Karpas-422 (cell line): ENCODE results near the gene CSRP2. TPM values are rescaled to one million over a fixed set of nuclear protein-coding genes. Genes with fewer than 3 reads are reported as not detected.

Source experiments
- DNase-seq: peaks from one replicate; pipeline ENCODE4 v3.0.0-alpha.2; 2015
- H2AFZ ChIP-seq: fragments of 200-600 bp; sonication (generic); 2 replicates; pipeline ENCODE4 v1.6.1; 2014; ENCODE audit warnings: antibody characterized with exemption, low read length, mixed read lengths
- H3K27ac ChIP-seq: fragments of 200-600 bp; sonication (generic); 2 replicates; pipeline ENCODE4 v1.5.1; 2014; ENCODE audit warnings: mild to moderate bottlenecking, low read length, moderate library complexity
- H3K27me3 ChIP-seq: fragments of 200-600 bp; sonication (generic); 2 replicates; pipeline ENCODE4 v1.6.1; 2014; ENCODE audit warnings: low read length, mixed read lengths
- H3K36me3 ChIP-seq: fragments of 200-600 bp; sonication (generic); 2 replicates; pipeline ENCODE4 v1.6.1; 2014; ENCODE audit warnings: low read length, mixed read lengths; ENCODE audit not compliant: insufficient read depth
- H3K4me1 ChIP-seq: fragments of 200-600 bp; sonication (generic); 2 replicates; pipeline ENCODE4 v1.6.1; 2014; ENCODE audit warnings: mild to moderate bottlenecking, low read length, mixed read lengths
- H3K4me2 ChIP-seq: fragments of 200-600 bp; sonication (generic); 2 replicates; pipeline ENCODE4 v1.6.1; 2014; ENCODE audit warnings: low read length, low read depth, mild to moderate bottlenecking; ENCODE audit not compliant: poor library complexity, severe bottlenecking
- H3K4me3 ChIP-seq: fragments of 200-600 bp; sonication (generic); 2 replicates; pipeline ENCODE4 v1.5.1; 2014; ENCODE audit warnings: mild to moderate bottlenecking, antibody characterized with exemption, low read length, mixed read lengths
- H3K79me2 ChIP-seq: fragments of 200-600 bp; sonication (generic); 2 replicates; pipeline ENCODE4 v1.6.1; 2014; ENCODE audit warnings: mild to moderate bottlenecking, low read length, mixed read lengths
- H3K9ac ChIP-seq: fragments of 200-600 bp; sonication (generic); 2 replicates; pipeline ENCODE4 v1.6.0; 2014; ENCODE audit warnings: low read length
- H3K9me2 ChIP-seq: fragments of 200-600 bp; sonication (generic), shearing (Covaris generic); replicated peaks from 2 replicates; pipeline ENCODE4 v1.6.0; 2014; ENCODE audit warnings: mild to moderate bottlenecking, low read length, moderate library complexity; ENCODE audit not compliant: insufficient read depth
- H3K9me3 ChIP-seq: fragments of 300-700, 200-600 bp; sonication (generic); 2 replicates; pipeline ENCODE4 v1.6.1; 2014; ENCODE audit warnings: low read length, mixed read lengths
- H4K20me1 ChIP-seq: fragments of 200-600 bp; sonication (generic); 2 replicates; pipeline ENCODE4 v1.6.1; 2014; ENCODE audit warnings: mild to moderate bottlenecking, antibody characterized with exemption, low read length, low read depth; ENCODE audit not compliant: insufficient read depth
- total RNA-seq: library from RNA; depleted of rRNA; stranded (reverse); fragments of >200 nt; shearing (Covaris generic); gene quantifications from 2 replicates; pipeline ENCODE4 v1.2.3, GENCODE V29; 2014; ENCODE audit warnings: low replicate concordance

CSRP2 gene
- total RNA-seq, 1 experiment from 2014 or later, result not detected

- H3K79me2 ChIP-seq, result no peaks in the 10 kb centered on the region
- H3K9ac ChIP-seq, result no peak overlapping the region
- no peak overlapping the region for H3K4me2 ChIP-seq
- no peaks in the 10 kb centered on the region for H3K4me1 ChIP-seq
- no peaks in the 10 kb centered on the region for H3K36me3 ChIP-seq
- H3K4me3 ChIP-seq, result no peak overlapping the region
- no peak overlapping the region for H2AFZ ChIP-seq
- no peak overlapping the region for H3K27ac ChIP-seq
- H3K9me2 ChIP-seq, result no peaks in the 10 kb centered on the region
- no peaks in the 10 kb centered on the region for H3K9me3 ChIP-seq
- DNase-seq, result no peak
- H3K27me3 ChIP-seq, result no peaks in the 10 kb centered on the region
- no peaks in the 10 kb centered on the region for H4K20me1 ChIP-seq
Observed at GRCh38 chr12:76919383-76920171, 40.8 kb upstream of the CSRP2 start.

GRCh38 chr12:76916170-76916540, 37.3 kb upstream of the CSRP2 start:
- Histone ChIP-seq H3K27me3 (no peaks in the 10 kb centered on the region), H3K9me2 (no peaks in the 10 kb centered on the region), H3K36me3 (no peaks in the 10 kb centered on the region), H3K9ac (no peak overlapping the region), H3K4me2 (no peak overlapping the region), H3K9me3 (no peaks in the 10 kb centered on the region), H3K79me2 (no peaks in the 10 kb centered on the region), H4K20me1 (no peaks in the 10 kb centered on the region), H3K4me3 (no peak overlapping the region), H3K4me1 (no peaks in the 10 kb centered on the region), H2AFZ (no peak overlapping the region), H3K27ac (no peak overlapping the region)
- no peak for DNase-seq

GRCh38 chr12:76915361-76916169, 36.7 kb upstream of the CSRP2 start:
- H3K4me2 ChIP-seq, result no peak overlapping the region
- no peak for DNase-seq

GRCh38 chr12:76914102-76914859, 35.5 kb upstream of the CSRP2 start:
- no peaks in the 10 kb centered on the region for H3K4me1 ChIP-seq
- no peak for DNase-seq
- H2AFZ ChIP-seq, result no peak overlapping the region
- H3K9me3 ChIP-seq, result no peaks in the 10 kb centered on the region
- H4K20me1 ChIP-seq, result no peaks in the 10 kb centered on the region
- no peaks in the 10 kb centered on the region for H3K27me3 ChIP-seq
- no peaks in the 10 kb centered on the region for H3K36me3 ChIP-seq
- no peak overlapping the region for H3K9ac ChIP-seq
- no peaks in the 10 kb centered on the region for H3K79me2 ChIP-seq
- H3K27ac ChIP-seq, result no peak overlapping the region
- H3K9me2 ChIP-seq, result no peaks in the 10 kb centered on the region
- H3K4me2 ChIP-seq, result no peak overlapping the region
- H3K4me3 ChIP-seq, result no peak overlapping the region

More at GRCh38 chr12:76915361-76916169, 36.7 kb upstream of the CSRP2 start:
- Histone ChIP-seq H4K20me1 (no peaks in the 10 kb centered on the region), H3K9ac (no peak overlapping the region), H3K27me3 (no peaks in the 10 kb centered on the region), H3K9me2 (no peaks in the 10 kb centered on the region), H3K9me3 (no peaks in the 10 kb centered on the region), H3K79me2 (no peaks in the 10 kb centered on the region), H3K36me3 (no peaks in the 10 kb centered on the region), H3K4me1 (no peaks in the 10 kb centered on the region), H2AFZ (no peak overlapping the region), H3K4me3 (no peak overlapping the region), H3K27ac (no peak overlapping the region)

GRCh38 chr12:76909290-76909689, 30.5 kb upstream of the CSRP2 start:
- Histone ChIP-seq H3K4me3 (no peak overlapping the region), H3K79me2 (no peaks in the 10 kb centered on the region), H4K20me1 (no peaks in the 10 kb centered on the region), H3K36me3 (no peaks in the 10 kb centered on the region), H3K4me2 (no peak overlapping the region), H3K9me2 (no peaks in the 10 kb centered on the region), H3K4me1 (no peaks in the 10 kb centered on the region), H3K27ac (no peak overlapping the region), H3K27me3 (no peaks in the 10 kb centered on the region), H2AFZ (no peak overlapping the region), H3K9ac (no peak overlapping the region), H3K9me3 (no peaks in the 10 kb centered on the region)
- no peak for DNase-seq

- no peak for DNase-seq
Observed at GRCh38 chr12:76908303-76909017, 29.6 kb upstream of the CSRP2 start.

DNA sequence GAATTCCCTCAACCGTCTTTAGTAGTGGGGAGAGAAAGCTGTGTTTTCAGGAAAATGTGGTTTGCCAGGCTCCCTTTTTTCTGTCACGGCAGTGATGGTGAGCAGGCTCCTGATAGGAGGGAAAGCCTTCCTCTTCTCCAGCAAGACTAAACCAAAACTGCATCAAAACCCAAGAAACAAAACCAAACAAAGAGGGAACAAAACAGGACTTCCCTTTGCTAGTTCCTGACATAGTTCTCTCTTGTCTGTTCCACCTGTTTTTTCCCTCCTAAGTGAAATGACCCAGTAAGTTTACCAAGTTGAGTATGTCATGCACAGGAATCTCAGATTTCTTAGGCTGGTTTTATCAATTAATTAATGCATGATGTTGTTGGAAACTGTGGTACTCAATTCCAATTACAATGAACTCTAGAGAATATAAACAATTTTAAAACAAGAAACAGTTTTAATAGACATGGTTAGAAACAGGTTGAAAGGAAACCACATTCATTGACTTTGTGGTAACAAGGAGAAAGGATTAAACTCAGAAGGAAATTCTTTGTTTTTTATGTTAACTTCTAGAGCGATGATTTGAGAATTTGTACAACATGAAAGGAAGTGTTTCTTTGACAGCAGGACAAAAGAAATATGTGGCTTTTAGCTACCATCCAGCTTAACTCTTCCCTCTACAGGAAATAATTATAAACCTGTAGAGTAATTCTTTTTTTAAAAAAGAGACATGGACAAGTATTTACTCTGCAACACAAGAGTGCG, 23.0 kb upstream of the CSRP2 start:
- Histone ChIP-seq H4K20me1 (no peaks in the 10 kb centered on the region), H3K79me2 (no peaks in the 10 kb centered on the region), H3K9me2 (no peaks in the 10 kb centered on the region), H3K36me3 (no peaks in the 10 kb centered on the region), H3K4me2 (no peak overlapping the region), H3K27me3 (no peaks in the 10 kb centered on the region), H3K9me3 (no peaks in the 10 kb centered on the region), H2AFZ (no peak overlapping the region; the same call in 1 of the 2 replicates), H3K27ac (no peak overlapping the region), H3K4me1 (no peaks in the 10 kb centered on the region), H3K4me3 (no peak overlapping the region), H3K9ac (no peak overlapping the region)
- DNase-seq, result no peak

More at GRCh38 chr12:76908303-76909017, 29.6 kb upstream of the CSRP2 start:
- Histone ChIP-seq H3K4me2 (no peak overlapping the region), H2AFZ (no peak overlapping the region), H3K4me1 (no peaks in the 10 kb centered on the region), H3K9me2 (no peaks in the 10 kb centered on the region), H4K20me1 (no peaks in the 10 kb centered on the region), H3K27ac (no peak overlapping the region), H3K9ac (no peak overlapping the region), H3K27me3 (no peaks in the 10 kb centered on the region), H3K79me2 (no peaks in the 10 kb centered on the region), H3K9me3 (no peaks in the 10 kb centered on the region), H3K36me3 (no peaks in the 10 kb centered on the region), H3K4me3 (no peak overlapping the region)
